ENCODE data around the gene DIPK1A. TPM values are rescaled to one million over a fixed set of nuclear protein-coding genes. Genes with fewer than 3 reads are reported as not detected.

Gene DIPK1A
- total RNA-seq, 1 experiment from 2014 or later, result 3.8 TPM

GRCh38 chr1:92820551-92820950 lies 140.7 kb downstream of the DIPK1A start:
- Histone ChIP-seq H3K79me1 (ENCODE audit: insufficient read depth, low read depth, low read length, poor library complexity, severe bottlenecking) (no peaks in the 10 kb centered on the region), H4K8ac (replicated peaks; ENCODE audit: insufficient read length, low read depth, low read length) (no peak overlapping the region), H3K4ac (ENCODE audit: low read depth, low read length) (no peak overlapping the region), H2AFZ (ENCODE audit: low read length) (no peak overlapping the region), H3K79me2 (ENCODE audit: insufficient read depth, low read length) (no peaks in the 10 kb centered on the region), H3K27me3 (ENCODE audit: insufficient read depth, low read length) (no peaks in the 10 kb centered on the region), H3K18ac (ENCODE audit: insufficient read length, low read depth, low read length) (no peak overlapping the region), H2BK12ac (ENCODE audit: insufficient read length, low read depth, low read length) (no peak overlapping the region), H2AK5ac (ENCODE audit: insufficient read length, low read length) (no peak overlapping the region), H4K91ac (ENCODE audit: insufficient read length, low read depth, low read length) (no peak overlapping the region), H4K20me1 (ENCODE audit: control insufficient read depth, insufficient read depth, insufficient read length) (no peaks in the 10 kb centered on the region), H3K56ac (ENCODE audit: insufficient read length, low read depth, low read length) (no peak overlapping the region), H3K23ac (ENCODE audit: insufficient read length, low read depth, low read length) (no peak overlapping the region), H3K14ac (ENCODE audit: insufficient read depth, low read length) (no peak overlapping the region), H3K4me1 (ENCODE audit: insufficient read depth, low read length) (no peaks in the 10 kb centered on the region), H3K9ac (ENCODE audit: extremely low read depth, insufficient read length, low read length) (no peak overlapping the region), H2BK20ac (ENCODE audit: low read depth, low read length, poor library complexity, severe bottlenecking) (no peak overlapping the region), H3K9me3 (ENCODE audit: control insufficient read depth, low read depth, low read length) (no peaks in the 10 kb centered on the region), H2BK15ac (ENCODE audit: low read depth, low read length) (no peak overlapping the region), H3K23me2 (ENCODE audit: insufficient read length, low read depth, low read length, poor library complexity, severe bottlenecking) (no peaks in the 10 kb centered on the region), H4K5ac (ENCODE audit: insufficient read length, low read depth, low read length) (no peak overlapping the region), H3K27ac (ENCODE audit: insufficient read length, low read depth, low read length) (no peak overlapping the region), H3T11ph (ENCODE audit: low read length) (no peak overlapping the region), H2BK5ac (ENCODE audit: insufficient read length, low read length) (no peak overlapping the region), H3K4me2 (ENCODE audit: insufficient read depth, insufficient read length, low read length) (no peak overlapping the region), H2BK120ac (ENCODE audit: low read depth, low read length, poor library complexity, severe bottlenecking) (no peak overlapping the region)
- H3K9me3 Mint-ChIP-seq, result no peaks in the 10 kb centered on the region
- no peaks in the 10 kb centered on the region for H3K36me3 Mint-ChIP-seq (ENCODE audit: insufficient read depth in 1 of 3, low read depth in 3 of 3)
- TF ChIP-seq CTCF (conservative IDR thresholded peaks at IDR 0.05), result no peak
- H3K4me3 Mint-ChIP-seq, result no peak overlapping the region
- no peak for DNase-seq
- H3K4me1 Mint-ChIP-seq, result no peaks in the 10 kb centered on the region
- WGBS (ENCODE audit: extremely low coverage, insufficient read length, low lambda C conversion rate), result no CpG with 5 or more reads among the region's 3 CpGs
- H3K27me3 Mint-ChIP-seq (ENCODE audit: low read depth), result no peaks in the 10 kb centered on the region
- H3K27ac Mint-ChIP-seq, result no peak overlapping the region

Measured in H9 (cell line).